Gastroesophageal sphincter (tissue), 3 donors: Measurements from ENCODE around the gene CDH5.

Experiments used
- EP300 ChIP-seq: sonication (generic); formaldehyde crosslinking; IDR thresholded peaks from one replicate; pipeline ENCODE4 v1.6.1; 2017; ENCODE audit warnings: antibody characterized with exemption, mild to moderate bottlenecking
- POLR2A ChIP-seq, 2 donors: fragments of 450-650 bp; IDR thresholded peaks; one replicate each; pipeline ENCODE4 v1.6.1; 2017; ENCODE audit warnings: antibody characterized with exemption in 2 of 2, mild to moderate bottlenecking in 2 of 2, moderate library complexity in 1 of 2
- POLR2AphosphoS5 ChIP-seq: sonication (generic); formaldehyde crosslinking; IDR thresholded peaks from one replicate; pipeline ENCODE4 v1.6.1; 2017; ENCODE audit warnings: antibody characterized with exemption
- TF ChIP-seq, protein P1 (sequence below), 4 experiments: fragments of 200-600 bp in 2 of 4; fragments of 450-650 bp in 2 of 4; sonication (generic) in 1 of 4; IDR thresholded peaks; one replicate each; pipeline ENCODE4 v1.5.1; 2017 to 2019; ENCODE audit warnings: antibody characterized with exemption in 4 of 4, mild to moderate bottlenecking in 2 of 4, moderate library complexity in 2 of 4

DNA sequence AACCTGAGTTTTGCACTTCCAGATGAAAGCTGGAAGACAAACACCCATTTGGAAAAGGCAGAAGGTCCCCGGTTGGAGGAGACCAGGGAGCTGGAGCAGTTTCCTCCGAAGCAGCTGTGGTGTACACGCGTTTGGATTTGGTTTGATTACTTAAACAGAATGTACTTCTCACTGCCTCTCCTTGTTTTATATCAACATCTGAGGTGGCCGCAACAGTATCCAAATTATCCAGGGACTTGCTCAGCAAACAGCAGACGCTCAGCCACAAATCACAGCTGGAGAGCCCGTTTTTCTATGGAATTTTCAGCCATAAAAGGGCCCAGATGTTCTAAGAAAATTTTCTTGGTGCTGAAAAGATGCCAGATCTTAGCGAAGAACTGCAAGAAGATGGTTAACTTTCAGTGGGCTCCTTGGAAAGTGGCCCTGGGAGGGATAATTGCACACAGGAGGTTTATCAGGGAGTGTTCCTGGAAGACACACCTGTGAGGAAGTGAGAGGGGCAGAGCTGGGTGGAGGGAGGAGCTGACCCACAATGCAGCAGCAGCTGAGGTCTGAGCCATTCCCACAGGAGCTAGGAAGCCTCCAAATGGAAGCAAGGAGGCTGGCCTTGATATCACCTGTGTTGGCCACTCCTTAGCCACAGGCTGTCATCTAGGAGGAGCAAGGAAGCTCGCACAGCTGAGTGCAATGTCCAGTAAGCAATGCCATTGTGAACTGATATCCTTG, 28.9 kb upstream of the CDH5 start:
- no peak for TF ChIP-seq EP300
- no peak for TF ChIP-seq POLR2AphosphoS5
- TF ChIP-seq, protein P1, sequence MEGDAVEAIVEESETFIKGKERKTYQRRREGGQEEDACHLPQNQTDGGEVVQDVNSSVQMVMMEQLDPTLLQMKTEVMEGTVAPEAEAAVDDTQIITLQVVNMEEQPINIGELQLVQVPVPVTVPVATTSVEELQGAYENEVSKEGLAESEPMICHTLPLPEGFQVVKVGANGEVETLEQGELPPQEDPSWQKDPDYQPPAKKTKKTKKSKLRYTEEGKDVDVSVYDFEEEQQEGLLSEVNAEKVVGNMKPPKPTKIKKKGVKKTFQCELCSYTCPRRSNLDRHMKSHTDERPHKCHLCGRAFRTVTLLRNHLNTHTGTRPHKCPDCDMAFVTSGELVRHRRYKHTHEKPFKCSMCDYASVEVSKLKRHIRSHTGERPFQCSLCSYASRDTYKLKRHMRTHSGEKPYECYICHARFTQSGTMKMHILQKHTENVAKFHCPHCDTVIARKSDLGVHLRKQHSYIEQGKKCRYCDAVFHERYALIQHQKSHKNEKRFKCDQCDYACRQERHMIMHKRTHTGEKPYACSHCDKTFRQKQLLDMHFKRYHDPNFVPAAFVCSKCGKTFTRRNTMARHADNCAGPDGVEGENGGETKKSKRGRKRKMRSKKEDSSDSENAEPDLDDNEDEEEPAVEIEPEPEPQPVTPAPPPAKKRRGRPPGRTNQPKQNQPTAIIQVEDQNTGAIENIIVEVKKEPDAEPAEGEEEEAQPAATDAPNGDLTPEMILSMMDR (IDR thresholded peaks at IDR 0.05) = no peak
- TF ChIP-seq POLR2A (IDR thresholded peaks at IDR 0.05) = no peak
